HEK293T (cell line): Measurements from ENCODE around the gene GABPB1.

ENCODE experiments used
- CTCF ChIA-PET: fragments of 350-600 bp; formaldehyde crosslinking; extraction: SDS; loops from one replicate; lab custom pipeline; 2021; ENCODE audit warnings: antibody characterized with exemption, inconsistent platforms; lab: Yijun Ruan, JAX
- POLR2A ChIA-PET: fragments of 350-600 bp; formaldehyde crosslinking; extraction: SDS; loops from one replicate; lab custom pipeline; 2020; ENCODE audit warnings: antibody characterized with exemption, inconsistent platforms; lab: Yijun Ruan, JAX
- DNase-seq: peaks from one replicate; pipeline ENCODE4 v3.0.0; 2012; ENCODE audit warnings: mixed read lengths; ENCODE audit errors: extremely low spot score
- ARNT ChIP-seq: fragments of 450-650 bp; IDR thresholded peaks from 2 replicates; pipeline ENCODE4 v1.6.1; 2017; ENCODE audit warnings: mild to moderate bottlenecking
- BHLHE40 ChIP-seq: fragments of 450-650 bp; IDR thresholded peaks from 2 replicates; pipeline ENCODE4 v1.6.1; 2016; ENCODE audit warnings: mild to moderate bottlenecking, moderate library complexity, borderline replicate concordance
- CTBP1 ChIP-seq: fragments of 450-650 bp; IDR thresholded peaks from 2 replicates; pipeline ENCODE4 v1.6.1; 2016; ENCODE audit warnings: borderline replicate concordance
- ELF4 ChIP-seq: fragments of 450-650 bp; IDR thresholded peaks from 2 replicates; pipeline ENCODE4 v1.6.1; 2017; ENCODE audit warnings: antibody characterized with exemption
- FOXA1 ChIP-seq: fragments of 450-650 bp; IDR thresholded peaks from 2 replicates; pipeline ENCODE4 v1.6.1; 2016; ENCODE audit warnings: mild to moderate bottlenecking
- FOXK2 ChIP-seq: fragments of 450-650 bp; IDR thresholded peaks from 2 replicates; pipeline ENCODE4 v1.6.1; 2016; ENCODE audit warnings: mild to moderate bottlenecking
- FOXM1 ChIP-seq: fragments of 450-650 bp; IDR thresholded peaks from 2 replicates; pipeline ENCODE4 v1.6.1; 2017; ENCODE audit warnings: mild to moderate bottlenecking, borderline replicate concordance
- HDGF ChIP-seq: fragments of 450-650 bp; IDR thresholded peaks from 2 replicates; pipeline ENCODE4 v1.6.1; 2017; ENCODE audit warnings: antibody characterized with exemption, borderline replicate concordance
- L3MBTL2 ChIP-seq: fragments of 450-650 bp; conservative IDR thresholded peaks from 2 replicates; pipeline ENCODE4 v1.6.1; 2016; ENCODE audit warnings: mild to moderate bottlenecking
- LEF1 ChIP-seq: fragments of 450-650 bp; IDR thresholded peaks from 2 replicates; pipeline ENCODE4 v1.6.1; 2017; ENCODE audit warnings: mild to moderate bottlenecking, borderline replicate concordance
- NFRKB ChIP-seq: fragments of 450-650 bp; IDR thresholded peaks from 2 replicates; pipeline ENCODE4 v1.6.1; 2016; ENCODE audit warnings: mild to moderate bottlenecking, moderate library complexity
- SP1 ChIP-seq: fragments of 450-650 bp; IDR thresholded peaks from 2 replicates; pipeline ENCODE4 v1.6.1; 2017
- SUZ12 ChIP-seq: fragments of 450-650 bp; IDR thresholded peaks from 2 replicates; pipeline ENCODE4 v1.6.1; 2016; ENCODE audit warnings: mild to moderate bottlenecking
- TARDBP ChIP-seq: fragments of 450-650 bp; IDR thresholded peaks from 2 replicates; pipeline ENCODE4 v1.6.1; 2016
- ZNF384 ChIP-seq: fragments of 450-650 bp; IDR thresholded peaks from 2 replicates; pipeline ENCODE4 v1.6.1; 2016
- TF ChIP-seq, protein P1 (sequence below): fragments of 450-650 bp; IDR thresholded peaks from 2 replicates; pipeline ENCODE4 v1.6.1; 2016

GABPB1 gene

DNA sequence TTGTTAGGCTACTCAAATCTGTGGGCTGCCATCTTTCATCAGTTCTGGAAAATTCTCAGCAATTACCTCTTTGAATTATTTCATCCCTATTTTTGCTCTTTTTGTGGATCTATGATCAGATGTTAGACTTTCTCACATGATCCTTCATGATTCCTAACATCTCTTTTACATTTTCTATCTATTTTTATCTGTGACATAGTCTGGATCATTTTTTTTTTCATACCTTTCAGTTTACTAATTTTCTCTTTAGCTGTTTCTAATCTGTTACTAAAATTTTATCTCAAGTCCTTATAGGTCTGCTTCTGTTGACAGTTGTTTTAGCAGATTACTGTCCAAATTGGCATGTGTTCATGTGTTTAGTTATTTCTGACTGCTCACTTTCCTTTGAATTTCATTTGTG is 47.2 kb downstream of the GABPB1 start:
- POLR2A ChIA-PET, result no interaction called here
- TF ChIP-seq FOXK2 (no peak), L3MBTL2 (no peak), ZNF384 (no peak), CTBP1 (no peak), ELF4 (no peak), SP1 (no peak)
- no peak for DNase-seq
- CTCF ChIA-PET, result no interaction called here

DNA sequence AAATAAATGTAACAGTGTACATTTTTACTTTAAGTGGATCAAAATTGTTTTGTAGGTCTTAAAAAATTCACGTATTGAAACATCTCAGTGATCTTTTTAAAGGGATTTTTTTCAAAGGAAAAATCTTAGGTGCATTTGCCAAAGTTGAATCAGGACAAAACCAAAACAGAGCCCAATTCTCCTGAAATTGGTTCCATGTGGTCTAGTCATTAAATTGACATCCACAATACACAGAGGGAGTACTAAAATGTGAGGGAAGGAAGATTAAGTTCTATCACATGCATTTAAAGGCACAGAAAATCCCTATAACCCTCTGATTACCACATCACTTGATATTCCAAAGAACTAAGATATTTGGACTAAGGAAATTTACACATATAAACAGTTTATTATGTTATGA is 50.2 kb downstream of the GABPB1 start:
- POLR2A ChIA-PET, result no interaction called here
- TF ChIP-seq FOXM1, result no peak
- no peak for TF ChIP-seq FOXK2
- TF ChIP-seq BHLHE40, result no peak
- TF ChIP-seq, protein P1, sequence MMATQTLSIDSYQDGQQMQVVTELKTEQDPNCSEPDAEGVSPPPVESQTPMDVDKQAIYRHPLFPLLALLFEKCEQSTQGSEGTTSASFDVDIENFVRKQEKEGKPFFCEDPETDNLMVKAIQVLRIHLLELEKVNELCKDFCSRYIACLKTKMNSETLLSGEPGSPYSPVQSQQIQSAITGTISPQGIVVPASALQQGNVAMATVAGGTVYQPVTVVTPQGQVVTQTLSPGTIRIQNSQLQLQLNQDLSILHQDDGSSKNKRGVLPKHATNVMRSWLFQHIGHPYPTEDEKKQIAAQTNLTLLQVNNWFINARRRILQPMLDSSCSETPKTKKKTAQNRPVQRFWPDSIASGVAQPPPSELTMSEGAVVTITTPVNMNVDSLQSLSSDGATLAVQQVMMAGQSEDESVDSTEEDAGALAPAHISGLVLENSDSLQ, result no peak
- no peak for TF ChIP-seq NFRKB
- TF ChIP-seq FOXA1, result no peak
- TF ChIP-seq CTBP1, result no peak
- TF ChIP-seq ELF4, result no peak
- no peak for TF ChIP-seq ARNT
- TF ChIP-seq SUZ12, result no peak
- no peak for TF ChIP-seq TARDBP
- no peak for TF ChIP-seq ZNF384
- no peak for TF ChIP-seq SP1
- no peak for TF ChIP-seq L3MBTL2
- TF ChIP-seq HDGF, result no peak
- TF ChIP-seq LEF1, result no peak
- CTCF ChIA-PET, result no interaction called here
- DNase-seq, result no peak

DNA sequence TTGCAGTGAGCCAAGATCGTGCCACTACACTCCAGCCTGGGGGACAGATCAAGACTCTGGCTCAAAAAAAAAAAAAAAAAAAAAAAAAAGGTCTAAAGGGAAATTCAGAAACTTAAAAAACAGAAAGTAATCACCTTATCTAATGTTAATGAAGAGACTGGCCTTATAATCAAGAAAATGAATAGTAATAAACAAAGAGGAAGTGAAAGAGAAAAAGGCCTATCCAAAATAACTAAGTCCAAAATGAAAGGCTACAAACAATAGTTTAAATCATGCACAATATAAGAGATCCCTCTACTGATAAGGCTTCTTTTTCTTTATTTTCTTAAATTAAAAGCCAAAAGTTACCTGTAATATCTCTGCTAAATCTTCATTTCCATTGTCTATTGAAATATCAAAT is 52.4 kb downstream of the GABPB1 start:
- ChIA-PET CTCF (no interaction called here), POLR2A (no interaction called here)
- TF ChIP-seq FOXA1 (no peak), SP1 (no peak), SUZ12 (no peak), L3MBTL2 (no peak), BHLHE40 (no peak), ELF4 (no peak), FOXK2 (no peak), CTBP1 (no peak), ARNT (no peak), LEF1 (no peak), FOXM1 (no peak)
- DNase-seq, result no peak

DNA sequence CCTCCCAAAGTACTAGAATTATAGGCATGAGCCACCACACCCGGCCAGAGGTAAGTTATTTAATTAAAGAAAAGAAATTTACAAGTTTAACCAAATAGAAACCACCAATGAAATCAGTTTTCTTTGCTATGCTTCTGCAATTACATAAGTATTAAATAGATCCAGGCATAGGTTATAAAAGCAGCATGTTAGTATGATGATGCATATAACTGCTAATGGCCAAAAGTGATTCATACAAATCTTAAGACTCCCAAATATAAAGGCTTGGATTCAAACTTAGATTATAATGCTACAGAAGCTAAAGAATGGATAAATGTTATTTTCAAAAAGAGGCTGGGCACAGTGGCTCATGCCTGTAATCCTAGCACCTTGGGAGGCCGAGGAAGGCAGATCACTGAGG is 56.7 kb downstream of the GABPB1 start:
- DNase-seq, result no peak
- CTCF ChIA-PET, result no interaction called here
- POLR2A ChIA-PET, result no interaction called here
- no peak for TF ChIP-seq CTBP1
- TF ChIP-seq, protein P1, result no peak
- TF ChIP-seq FOXK2, result no peak
- no peak for TF ChIP-seq SUZ12
- no peak for TF ChIP-seq FOXM1
- TF ChIP-seq ARNT, result no peak
- no peak for TF ChIP-seq ZNF384
- TF ChIP-seq FOXA1, result no peak
- TF ChIP-seq LEF1, result no peak
- no peak for TF ChIP-seq NFRKB
- no peak for TF ChIP-seq BHLHE40
- no peak for TF ChIP-seq ELF4
- TF ChIP-seq SP1, result no peak
- no peak for TF ChIP-seq HDGF
- TF ChIP-seq TARDBP, result no peak

DNA sequence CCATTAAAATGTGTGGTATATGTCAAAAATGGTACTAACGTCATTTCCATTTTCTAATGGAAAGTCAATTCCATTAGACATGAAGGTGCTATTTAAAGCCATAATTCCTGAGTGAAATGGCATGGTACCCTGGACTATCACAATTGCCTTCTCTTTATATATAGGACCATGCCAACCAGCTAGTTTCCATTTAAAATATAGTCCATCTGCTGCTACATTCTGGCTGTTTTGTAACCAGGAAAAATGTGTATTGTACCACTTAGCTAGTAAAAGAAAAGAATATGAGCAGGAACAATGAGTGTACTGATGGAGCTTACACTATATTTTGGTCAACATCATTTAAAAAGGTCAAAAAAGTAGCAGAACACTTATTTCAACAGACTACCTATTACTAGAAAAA is 59.0 kb downstream of the GABPB1 start:
- no peak for DNase-seq
- POLR2A ChIA-PET, result no interaction called here
- CTCF ChIA-PET, result no interaction called here
- TF ChIP-seq SUZ12, result no peak
- no peak for TF ChIP-seq FOXK2
- no peak for TF ChIP-seq ELF4
- no peak for TF ChIP-seq HDGF
- no peak for TF ChIP-seq FOXA1
- TF ChIP-seq TARDBP, result no peak
- TF ChIP-seq BHLHE40, result no peak
- no peak for TF ChIP-seq L3MBTL2
- no peak for TF ChIP-seq SP1
- TF ChIP-seq ZNF384, result no peak
- TF ChIP-seq FOXM1, result no peak

DNA sequence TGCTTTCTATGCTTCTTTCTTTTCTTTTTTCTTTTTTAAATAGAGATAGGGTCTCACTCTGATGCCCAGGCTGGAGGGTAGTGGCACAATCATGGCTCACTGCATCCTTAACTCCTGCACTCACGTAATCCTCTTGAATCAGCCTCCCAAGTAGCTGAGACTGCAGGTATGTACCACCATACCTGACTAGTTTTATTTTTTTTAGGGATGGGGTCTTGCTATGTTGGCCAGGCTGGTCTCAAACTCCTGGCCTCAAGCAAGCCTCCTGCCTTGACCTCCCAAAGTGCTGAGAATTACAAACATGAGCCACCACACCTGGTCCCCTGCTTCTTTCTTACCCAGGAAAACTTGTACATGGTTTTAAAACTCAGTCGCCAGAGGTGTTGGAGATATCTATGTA is 65.2 kb downstream of the GABPB1 start:
- POLR2A ChIA-PET, result interaction anchor here (1.0 kb wide), 1 partner anchor 66 kb away, joined by 4 read pairs; the partner anchor contains the start of gene GABPB1
- DNase-seq, result no peak
- TF ChIP-seq LEF1 (no peak), ARNT (no peak), ELF4 (no peak), NFRKB (no peak), SUZ12 (no peak), FOXA1 (no peak), HDGF (no peak), L3MBTL2 (no peak), FOXK2 (no peak), TARDBP (no peak), ZNF384 (no peak)
- TF ChIP-seq, protein P1, result no peak
- CTCF ChIA-PET, result no interaction called here
